Stimulated activated CD4-positive, alpha-beta T cell treated with anti-CD3 and anti-CD28 coated beads, Interleukin-4, amount 100 ng/mL, for 4 hours (primary cell): ENCODE data around the gene HOXB6.

Source experiments
- DNase-seq, 2 experiments: peaks; one replicate each; pipeline ENCODE4 v3.0.0-alpha.2; 2020

HOXB6 gene

DNA sequence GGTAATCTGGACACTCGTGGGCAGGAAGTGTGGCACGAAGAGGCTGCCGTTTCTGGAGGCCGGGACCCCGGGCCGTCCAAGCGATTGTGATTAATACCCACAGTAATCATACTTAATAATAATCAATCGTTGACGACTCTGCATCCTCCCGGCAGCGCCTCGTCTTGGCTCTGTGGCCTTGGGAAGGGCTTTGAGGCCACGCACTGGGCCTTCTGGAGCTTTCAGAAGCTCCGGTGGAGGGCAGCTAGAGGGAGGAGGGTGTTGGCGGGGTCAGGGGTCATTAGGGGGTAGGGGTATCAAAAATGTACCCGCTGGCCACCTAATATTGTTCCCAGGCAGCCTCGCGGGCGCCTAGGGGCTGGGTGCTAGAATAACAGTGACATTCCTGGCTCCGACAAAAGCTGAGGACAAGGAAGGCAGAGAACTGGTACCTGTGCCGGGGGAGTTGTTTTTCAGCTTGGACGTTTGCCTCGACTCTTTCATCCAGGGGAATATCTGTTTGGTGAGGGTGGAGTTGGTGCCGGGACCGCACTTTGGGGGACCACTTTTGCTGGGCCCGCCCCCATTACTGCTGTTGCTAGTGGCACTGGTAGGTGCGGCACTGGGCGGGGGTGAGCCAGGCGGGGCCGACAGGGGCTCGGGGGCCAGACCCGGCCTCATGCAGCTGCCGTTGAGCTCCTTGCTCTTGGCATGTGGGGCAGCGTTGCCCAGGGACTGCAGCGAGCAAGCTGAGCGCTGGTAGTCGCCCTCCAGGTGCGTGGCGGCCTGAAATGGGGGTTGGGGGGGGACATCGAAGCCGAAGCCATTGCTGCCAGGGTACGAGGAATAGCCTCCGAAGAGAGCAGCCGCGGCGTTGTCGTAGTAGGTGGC lies 53.0 kb downstream of the HOXB6 start:
- DNase-seq: no peak

DNA sequence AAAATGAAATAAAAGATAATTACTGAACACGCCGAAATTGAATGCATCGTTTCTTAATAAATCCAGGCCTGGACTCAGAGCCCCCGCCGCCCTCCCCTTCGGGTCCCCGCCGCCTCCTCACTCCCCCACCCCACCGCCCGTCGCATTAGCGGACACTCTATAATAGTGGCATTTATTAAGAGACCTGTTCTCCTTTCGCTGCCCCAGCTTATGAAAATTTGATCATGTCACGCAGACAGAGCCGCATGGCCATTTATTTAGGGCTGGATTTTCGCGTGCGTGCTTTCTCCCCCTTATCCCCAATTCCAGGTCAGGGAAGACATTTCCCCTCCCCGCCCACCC lies 53.6 kb downstream of the HOXB6 start:
- no peak for DNase-seq

DNA sequence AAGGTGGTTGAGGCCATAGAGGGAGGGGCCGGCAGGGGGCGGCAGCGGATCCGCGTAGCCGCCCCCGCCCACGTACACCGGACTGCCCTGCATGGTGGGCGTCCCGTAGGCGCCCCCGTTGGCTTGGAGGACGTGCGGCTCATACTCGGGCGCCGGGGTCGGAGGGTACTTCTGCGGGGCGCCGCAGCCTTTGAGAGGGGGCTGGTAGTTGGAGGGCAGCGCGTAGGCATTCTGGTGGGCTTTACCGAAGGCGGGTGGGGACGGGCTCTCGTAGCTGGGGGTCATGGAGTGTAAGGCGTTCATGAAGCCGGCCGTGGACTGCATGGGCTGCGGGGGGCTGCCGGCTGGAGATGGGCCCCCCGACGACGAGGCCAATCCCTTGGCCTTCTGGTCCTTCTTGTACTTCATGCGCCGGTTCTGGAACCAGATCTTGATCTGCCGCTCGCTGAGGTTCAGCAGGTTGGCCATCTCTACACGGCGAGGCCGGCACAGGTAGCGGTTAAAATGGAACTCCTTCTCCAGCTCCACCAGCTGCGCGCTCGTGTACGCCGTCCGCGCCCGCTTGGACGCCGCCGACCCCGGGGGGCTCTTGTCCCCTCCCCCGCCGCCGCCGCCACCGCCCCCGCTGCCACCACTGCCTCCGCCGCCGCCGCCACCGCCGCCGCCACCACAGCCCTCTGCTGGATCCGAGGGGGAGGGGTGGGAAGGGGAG lies 54.1 kb downstream of the HOXB6 start:
- DNase-seq: no peak

DNA sequence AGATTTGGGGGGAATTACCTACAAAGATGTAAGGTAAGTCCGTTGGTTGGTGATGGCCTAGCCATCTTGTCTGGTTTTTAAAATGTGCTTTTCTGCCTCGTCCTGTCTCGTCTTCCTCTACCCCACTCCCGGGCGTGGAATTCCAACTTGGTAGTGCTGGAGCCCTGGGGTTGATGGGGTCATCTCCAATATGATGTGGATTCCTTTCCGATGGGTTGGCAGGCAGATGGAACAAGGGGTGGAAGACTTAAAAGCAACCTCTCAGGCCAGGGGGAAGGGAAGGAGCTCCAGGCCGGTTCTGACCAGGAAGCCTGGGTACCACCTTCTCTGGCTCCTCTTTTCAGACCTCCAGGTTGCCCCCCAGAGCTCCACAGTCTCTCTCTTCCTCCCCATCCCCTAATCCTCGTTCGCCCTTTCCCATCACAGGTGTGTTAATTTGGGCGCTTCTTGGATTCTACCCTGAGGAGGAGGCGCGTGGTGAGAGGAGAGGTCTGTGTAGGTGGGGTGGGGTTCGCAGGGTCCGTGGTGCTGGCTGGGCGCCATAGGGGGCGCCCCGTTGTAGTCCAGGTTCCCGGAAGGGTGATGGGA lies 54.8 kb downstream of the HOXB6 start:
- DNase-seq: no peak

DNA sequence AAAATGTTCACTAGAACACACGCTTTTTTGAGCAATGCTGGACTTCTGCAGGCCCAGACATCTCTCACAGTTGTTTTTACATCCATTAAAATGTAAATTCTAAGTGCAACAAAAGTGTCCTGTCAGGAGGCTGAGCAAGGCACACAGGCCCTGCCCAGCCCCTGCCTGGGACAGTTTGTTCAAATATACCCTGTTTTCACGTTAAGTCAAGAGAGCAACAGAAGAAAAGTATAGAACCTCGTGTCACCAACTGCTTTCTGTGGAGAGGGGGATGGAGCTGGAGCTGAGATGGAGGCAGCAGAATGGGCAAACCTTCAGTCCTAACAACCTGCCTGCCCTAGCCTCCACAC lies 55.5 kb downstream of the HOXB6 start:
- DNase-seq: no peak

DNA sequence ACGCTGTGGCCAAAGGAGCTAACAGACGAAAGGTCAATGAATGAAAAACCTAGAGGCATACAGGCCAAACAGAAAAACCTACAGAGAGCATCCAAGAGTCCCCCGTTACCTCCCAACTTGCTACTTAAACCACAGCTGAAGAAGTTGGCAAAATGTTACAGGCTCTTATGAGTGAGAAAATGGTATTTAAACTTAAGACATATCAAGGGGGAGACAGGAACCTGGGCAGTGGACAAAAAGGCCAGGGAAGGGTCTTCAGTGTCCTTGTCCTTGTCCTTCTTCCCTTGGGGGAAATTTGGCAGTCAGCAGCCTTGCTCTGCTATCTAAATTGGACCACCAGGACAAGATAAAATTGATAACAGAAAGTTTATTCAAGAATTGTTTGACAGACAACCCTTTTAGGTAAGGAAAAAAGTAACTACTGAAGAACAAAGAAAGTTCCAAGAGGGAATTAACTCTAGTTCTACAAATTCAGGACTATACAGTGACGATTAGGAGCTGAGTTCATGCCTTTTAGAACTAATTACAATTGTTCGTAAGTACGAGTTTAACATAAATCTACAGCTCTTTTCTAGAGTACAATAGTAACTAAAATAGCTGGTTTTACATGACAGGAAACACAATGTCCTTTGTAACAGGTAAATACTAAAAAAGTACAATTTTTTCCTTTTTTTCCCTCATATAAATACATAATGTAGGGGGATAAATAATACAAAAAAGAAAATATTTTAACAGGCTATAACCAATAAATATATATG lies 56.1 kb downstream of the HOXB6 start:
- DNase-seq: no peak

DNA sequence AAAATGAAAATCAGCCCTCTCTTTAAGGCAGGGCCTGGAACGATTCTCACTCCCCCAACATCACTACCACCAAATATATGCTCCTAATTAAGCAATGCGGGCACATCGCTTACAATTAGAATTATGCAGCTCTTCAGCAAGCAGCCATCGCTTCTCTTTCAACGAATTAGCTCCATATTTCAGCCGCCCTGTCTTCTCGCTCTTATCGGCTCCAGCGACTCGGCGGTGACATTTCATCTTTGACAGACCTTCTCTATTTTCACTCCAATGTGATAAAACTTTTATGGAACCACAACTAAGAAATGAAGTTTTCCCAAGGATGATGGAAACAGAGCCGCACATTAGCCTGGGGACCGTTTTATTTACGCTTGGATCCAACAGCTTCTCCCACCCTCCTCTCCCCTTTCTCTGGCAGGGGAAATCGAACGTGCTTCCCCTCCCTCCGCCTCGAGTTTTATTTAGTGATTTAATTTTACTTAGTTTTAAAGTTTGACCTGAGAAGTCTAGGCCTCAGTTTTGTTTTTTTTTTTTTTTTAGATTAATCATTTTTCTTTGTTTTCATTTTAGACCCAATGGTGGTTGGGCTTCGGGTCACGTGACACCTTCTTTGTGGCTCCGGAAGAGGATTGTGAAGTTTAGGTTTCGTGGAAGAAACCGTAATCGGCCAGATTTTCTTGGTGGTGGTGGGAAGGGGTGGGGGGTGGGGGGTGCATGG lies 56.8 kb downstream of the HOXB6 start:
- DNase-seq: peak in 1 of 2 experiments; percentile 36

DNA sequence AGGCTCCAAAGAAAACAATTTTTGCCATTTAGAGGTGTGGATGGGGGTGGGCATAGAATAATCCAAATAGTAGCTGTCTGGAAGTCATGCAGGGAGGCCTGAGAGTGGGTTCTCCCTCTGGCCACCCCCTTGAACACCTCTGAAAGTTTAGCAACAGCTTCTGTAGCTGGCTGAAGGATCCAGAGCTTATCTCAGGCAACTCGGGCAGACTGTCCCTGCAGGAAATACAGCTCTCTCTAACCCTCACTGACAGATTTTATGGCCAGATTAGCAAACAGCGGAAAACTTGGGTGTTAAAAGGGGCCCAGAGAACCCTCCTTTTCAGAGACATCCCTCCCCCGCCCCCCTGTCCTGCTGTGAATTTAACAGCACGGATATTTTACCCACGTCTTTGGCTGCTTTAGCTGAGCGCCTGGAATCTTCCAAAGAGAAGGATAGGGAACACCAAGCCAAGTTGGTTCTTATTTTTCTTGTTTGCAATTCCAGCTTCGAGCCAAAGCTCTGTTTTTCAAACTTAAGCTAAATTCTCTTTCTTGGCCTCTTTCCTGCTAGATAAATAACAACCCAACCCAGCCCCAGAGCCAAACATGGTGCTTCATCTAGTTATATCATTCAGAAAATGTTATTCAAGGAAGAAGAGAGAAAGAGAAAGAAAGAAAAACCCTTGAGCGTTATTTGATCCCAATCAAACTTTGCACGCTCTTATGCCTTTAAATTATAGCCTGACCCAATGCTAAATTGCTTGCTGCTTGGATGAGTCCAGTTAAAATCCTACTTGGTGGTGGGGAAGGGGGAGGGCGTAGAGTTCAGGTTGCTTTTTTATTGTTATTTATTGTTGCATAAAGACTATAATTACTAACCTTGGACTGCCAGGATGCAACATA lies 57.6 kb downstream of the HOXB6 start:
- DNase-seq: no peak

DNA sequence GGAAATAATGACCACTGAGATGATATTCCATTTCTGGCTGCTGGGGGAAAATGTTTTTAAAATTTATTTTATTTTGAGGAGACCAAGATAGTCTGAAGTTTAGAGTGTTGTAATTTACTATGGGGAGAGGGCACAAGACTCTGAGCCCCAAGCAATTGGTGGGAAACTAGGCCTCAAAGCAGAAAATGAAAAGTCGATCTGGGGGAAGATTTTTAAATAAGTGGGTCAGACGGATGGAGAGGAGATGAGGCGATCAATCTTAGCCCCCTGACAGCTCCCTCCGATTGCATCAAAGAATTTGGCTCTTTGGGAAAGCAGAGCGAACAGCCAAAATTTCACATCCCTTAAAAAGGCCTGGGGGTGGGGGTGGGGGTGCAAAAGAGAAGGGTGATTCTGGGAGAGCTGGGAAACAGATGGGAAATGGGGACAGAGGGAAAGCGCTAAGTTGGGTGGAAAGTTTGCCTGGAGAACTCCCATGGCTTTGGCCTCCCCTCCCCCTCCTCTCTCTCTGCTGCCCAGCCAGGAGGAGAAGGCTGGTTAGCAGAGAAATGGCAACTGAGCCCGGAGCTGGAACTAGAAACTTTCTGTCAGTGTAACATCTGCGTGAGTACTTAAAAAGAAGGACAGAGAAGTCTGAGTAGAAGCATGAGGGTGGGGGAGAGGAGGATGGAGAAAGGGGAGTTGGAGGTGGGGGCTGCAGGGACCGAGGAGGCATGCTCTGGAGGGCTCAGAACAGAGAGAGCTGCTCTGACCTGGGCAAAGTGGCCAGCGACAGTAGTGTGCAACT lies 58.5 kb downstream of the HOXB6 start:
- DNase-seq: no peak
